ENCODE measurements around the gene FAM120A.

Gene FAM120A

GRCh38 chr9:93594041-93594756 is 142.7 kb downstream of the FAM120A start:
- DNase-seq (ENCODE audit: low read depth): no peak

GRCh38 chr9:93595461-93595860 is 144.0 kb downstream of the FAM120A start:
- DNase-seq (ENCODE audit: low read depth): no peak

GRCh38 chr9:93595861-93596365 is 144.4 kb downstream of the FAM120A start:
- no peak for DNase-seq (ENCODE audit: low read depth)

- DNase-seq (ENCODE audit: low read depth): no peak
These were observed 144.9 kb downstream of the FAM120A start for GRCh38 chr9:93596399-93596798.

DNA sequence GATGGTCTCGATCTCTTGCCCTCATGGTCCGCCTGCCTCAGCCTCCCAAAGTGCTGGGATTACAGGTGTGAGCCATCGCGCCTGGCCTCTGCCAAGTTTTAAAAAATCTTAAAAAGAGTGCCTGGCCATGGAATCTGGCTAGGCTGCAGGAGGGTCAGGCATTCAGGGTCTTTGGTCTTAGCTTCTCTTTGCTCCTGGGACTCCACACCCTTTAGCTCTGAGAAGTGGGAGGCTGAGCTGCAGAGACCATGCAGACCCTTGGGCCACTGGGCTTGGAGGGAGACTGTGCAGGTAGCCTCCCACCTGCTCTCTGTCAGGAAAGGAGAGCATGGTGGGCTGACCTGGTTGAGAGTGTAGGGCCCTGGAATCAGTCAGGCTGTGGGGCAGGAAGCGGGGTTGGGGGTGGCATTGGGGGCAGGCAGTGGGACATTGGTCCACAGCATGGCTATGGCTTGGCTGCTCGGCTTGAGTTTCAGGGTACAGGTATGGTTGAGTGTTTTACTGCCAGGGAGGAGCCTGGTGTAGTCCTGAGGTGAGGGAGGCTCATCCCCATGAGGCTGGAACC is 145.7 kb downstream of the FAM120A start:
- no peak for DNase-seq (ENCODE audit: low read depth)

DNA sequence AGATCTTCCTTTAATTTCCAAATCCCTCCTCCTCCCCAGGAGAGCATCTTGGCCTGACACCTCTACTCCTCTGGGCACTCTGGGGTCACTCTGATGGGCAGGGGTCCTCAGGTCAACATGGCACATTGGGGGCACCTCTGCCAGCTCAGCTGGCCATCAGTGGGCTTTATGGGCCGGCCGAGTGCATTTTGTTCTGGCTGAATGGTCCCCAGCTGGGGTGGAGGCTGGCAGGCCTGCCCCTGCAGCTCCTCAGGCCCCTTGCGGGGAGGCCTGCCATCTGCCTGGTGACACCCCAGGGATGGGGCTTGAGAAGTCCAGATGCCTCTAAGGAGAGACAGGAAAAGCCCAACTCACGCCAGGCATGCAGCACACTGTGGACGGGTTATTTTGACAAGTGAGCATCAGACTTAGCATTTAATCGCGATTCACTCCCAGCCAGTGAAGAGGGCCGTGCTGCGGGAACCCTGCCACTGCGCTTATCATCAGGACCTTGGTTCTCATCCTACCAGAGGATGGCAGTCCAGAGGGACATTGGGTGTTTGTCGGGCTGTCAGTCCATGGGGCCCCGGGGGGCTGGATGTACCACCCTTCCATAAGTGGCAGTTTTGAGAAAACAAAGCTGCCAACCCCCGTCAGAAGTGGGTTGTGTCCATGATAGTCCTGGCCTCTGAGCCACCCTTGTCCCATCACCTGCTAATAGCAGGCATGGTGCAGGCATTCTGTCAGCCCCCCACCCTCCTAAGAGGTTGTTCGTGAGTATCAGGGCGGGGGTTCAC is 146.6 kb downstream of the FAM120A start:
- DNase-seq (ENCODE audit: low read depth): no peak

DNA sequence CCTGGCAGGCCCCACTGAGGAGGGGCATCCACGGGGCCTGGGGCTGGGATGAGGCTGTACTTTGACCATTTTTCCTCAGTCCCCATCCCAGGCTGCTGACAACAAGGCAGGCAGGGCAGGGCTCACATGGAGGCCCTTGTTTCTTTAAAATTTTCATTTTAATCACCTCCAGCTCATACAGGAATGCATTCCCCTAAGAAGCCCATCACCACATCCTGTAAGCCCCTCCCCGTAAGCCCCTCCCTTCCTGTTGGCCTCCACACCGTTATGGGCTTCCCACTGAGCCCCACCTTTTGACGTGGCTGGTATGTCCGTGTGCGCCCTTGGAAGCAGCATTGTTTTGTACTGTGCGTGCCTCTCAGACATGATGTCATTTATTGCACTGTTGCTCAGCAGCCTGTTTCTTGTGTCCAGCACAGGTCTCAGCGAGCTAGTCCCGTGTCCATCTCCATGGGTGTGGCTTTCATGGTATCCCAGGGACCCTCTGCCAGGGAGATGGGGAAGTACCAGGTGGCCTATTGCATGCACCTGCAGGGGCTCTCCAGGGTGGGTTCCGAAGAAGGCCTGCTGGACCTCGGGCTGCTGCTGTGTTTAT is 147.3 kb downstream of the FAM120A start:
- no peak for DNase-seq (ENCODE audit: low read depth)

- no peak for DNase-seq (ENCODE audit: low read depth)
These were observed 148.3 kb downstream of the FAM120A start for GRCh38 chr9:93599571-93600403.

DNA sequence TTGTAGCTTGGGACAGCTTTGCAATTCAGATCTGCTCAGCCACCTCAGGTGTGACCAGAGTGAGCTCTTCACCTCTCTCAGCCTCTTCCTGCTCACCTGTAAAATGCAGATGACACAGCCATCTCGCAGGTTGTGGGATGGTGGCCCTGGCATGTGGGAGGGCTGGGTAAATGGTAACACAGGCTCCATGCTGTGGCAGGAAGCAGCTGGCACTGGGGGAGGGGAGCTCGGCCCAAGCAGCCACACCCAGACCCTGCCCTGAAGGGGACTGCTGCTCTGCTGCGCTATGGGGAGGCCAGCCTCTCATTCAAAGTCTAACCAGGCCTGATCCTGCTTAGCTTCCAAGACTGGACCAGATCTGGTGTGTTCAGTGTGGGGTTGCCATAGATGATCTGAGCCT is 149.0 kb downstream of the FAM120A start:
- DNase-seq (ENCODE audit: low read depth): no peak

DNA sequence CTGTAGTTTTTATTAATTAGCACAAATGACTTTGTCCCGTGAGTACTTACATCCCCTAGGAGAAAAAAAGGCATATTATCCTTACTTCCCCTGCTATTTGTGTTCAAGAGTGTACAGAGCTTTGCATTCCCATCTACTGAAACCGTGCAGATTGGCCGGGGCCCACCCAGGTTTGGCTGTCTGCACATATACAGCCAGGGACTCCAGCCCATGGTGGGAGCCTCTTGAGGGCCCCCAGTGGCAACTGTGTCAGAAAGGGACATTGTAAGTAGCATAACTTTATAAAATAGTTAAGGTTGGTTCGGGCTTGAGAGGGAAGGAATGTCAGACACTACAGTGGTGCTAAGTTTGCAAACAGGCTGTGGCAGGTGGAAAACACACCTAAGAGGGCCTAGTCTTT is 149.6 kb downstream of the FAM120A start:
- no peak for DNase-seq (ENCODE audit: low read depth)

DNA sequence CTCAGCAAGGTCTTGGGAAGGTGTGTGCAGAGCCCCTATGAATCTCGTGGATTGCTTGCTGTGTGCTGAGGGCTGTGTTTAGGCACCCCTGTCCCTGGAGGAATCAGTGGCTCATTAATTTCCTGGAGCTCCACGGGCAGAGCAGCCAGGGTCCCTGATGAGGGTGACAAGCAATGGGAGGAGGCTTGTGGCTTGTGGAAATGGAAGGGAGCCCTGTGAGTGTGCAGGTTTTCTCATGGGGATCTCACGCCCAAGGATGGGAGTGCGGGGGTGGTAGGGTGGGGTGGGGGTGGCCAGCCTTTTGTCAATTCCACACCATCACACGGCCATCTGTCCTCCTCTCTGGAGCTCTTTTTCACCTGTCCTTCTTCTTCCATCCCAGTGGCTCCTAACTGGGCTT is 150.2 kb downstream of the FAM120A start:
- DNase-seq (ENCODE audit: low read depth): no peak

GRCh38 chr9:93603011-93603410 is 151.5 kb downstream of the FAM120A start:
- DNase-seq (ENCODE audit: low read depth): no peak

DNA sequence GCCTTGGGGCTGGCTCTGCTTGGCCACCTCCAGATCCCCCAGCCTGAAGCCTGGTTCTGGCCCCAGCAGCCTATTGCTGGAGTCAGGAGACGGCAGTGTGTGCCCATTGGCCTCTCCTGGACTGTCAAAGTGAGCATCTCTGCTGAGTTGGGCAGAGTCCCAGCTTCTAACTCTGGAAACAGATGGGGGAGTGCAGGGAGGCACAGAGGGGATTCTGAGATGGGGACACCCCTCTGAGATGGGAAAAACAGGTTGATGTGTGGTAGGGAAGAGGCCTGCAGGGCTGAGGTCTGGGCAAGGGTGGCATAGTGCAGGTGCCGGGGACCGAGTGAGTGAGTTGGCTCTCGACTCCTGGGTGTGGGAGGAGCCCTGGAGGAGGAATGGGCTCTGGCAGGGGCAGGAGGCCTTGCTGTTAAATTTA is 152.4 kb downstream of the FAM120A start:
- no peak for DNase-seq (ENCODE audit: low read depth)

GRCh38 chr9:93606187-93606586 is 154.7 kb downstream of the FAM120A start:
- DNase-seq (ENCODE audit: low read depth): peak; percentile 38

GRCh38 chr9:93610206-93610605 is 158.7 kb downstream of the FAM120A start:
- DNase-seq (ENCODE audit: low read depth): no peak

DNA sequence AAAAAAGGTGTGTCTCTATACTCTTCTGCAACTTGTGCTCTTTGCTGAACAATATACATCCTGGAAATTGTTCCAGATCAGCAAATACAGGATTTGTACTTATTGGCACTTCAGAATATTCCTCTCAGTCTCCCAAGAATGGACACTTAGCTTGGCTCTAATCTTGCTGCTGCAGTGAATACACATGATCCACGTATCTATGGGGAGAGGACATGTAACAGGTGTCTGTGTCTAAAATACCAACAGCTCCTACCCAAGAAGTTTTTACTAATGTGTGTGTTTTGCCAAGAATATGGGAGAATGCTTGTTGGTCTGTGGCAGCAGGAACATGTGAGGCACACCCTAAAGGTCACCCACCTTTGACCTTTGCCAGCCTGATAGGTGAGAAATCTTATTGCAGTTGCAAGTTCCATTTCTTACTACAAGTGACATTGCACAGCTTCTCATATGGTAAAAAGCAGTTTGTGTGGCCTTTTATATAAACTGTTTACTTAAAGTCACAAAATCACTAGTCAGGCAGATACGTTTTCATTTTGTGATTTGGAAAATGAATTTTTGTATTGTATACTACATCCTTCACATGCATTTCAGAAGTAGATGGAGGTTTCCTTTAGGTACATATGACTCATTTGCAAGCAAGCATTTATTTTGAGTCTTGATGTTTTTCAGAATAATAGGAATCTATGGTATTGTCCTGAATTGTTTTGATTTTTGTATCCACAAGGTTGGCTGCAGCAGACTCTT is 160.7 kb downstream of the FAM120A start:
- DNase-seq (ENCODE audit: low read depth): no peak

- DNase-seq (ENCODE audit: low read depth): no peak
These were observed 161.3 kb downstream of the FAM120A start for GRCh38 chr9:93612796-93613154.

DNA sequence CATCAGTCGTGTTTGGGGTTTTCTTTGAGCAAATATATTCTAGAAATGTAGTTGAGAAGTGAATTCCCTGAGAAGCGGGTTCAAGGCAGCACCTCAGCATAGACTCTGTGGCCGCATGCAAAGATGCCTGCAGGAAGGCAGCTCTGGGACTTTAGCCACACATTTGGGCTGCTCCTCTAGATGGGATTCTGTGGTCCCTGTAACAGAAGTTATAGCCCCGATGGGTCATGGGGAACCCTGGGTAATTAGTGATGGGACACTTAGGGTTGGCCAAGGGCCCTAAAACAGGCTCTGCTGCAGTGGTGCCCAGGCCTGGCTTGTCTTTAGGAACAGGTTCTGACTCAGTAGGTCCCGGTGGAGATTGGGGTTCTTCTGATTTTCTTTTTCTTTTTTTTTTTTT is 161.7 kb downstream of the FAM120A start:
- DNase-seq (ENCODE audit: low read depth): no peak

GRCh38 chr9:93613791-93614190 is 162.3 kb downstream of the FAM120A start:
- DNase-seq (ENCODE audit: low read depth): no peak

- DNase-seq (ENCODE audit: low read depth): no peak
These were observed 163.5 kb downstream of the FAM120A start for GRCh38 chr9:93614830-93615468.
